Measurements from ENCODE around the gene FRYL.

Gene FRYL

DNA sequence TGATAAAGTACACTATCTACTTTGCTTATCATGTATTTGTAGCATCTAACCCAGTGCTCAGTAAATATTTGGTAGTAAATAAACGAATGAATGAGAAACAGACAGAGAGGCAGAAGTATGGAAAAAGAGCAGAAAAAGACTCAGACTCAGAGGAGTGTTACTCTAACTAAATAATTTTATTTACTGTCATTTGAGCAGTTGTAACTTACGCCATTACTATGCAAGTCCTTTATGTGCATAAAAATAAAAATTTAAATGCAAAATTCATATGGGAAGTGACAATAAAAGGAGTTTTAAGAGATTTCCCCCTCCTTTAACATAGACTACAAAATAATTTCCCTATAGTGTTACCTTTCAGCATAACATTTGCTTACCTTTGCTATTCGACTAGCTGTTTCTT, 240.5 kb downstream of the FRYL start:
- TF ChIP-seq, protein P1, sequence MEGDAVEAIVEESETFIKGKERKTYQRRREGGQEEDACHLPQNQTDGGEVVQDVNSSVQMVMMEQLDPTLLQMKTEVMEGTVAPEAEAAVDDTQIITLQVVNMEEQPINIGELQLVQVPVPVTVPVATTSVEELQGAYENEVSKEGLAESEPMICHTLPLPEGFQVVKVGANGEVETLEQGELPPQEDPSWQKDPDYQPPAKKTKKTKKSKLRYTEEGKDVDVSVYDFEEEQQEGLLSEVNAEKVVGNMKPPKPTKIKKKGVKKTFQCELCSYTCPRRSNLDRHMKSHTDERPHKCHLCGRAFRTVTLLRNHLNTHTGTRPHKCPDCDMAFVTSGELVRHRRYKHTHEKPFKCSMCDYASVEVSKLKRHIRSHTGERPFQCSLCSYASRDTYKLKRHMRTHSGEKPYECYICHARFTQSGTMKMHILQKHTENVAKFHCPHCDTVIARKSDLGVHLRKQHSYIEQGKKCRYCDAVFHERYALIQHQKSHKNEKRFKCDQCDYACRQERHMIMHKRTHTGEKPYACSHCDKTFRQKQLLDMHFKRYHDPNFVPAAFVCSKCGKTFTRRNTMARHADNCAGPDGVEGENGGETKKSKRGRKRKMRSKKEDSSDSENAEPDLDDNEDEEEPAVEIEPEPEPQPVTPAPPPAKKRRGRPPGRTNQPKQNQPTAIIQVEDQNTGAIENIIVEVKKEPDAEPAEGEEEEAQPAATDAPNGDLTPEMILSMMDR (IDR thresholded peaks at IDR 0.05; ENCODE audit: low read length, missing control alignments) = no peak
- no peak overlapping the region for H3K4me3 ChIP-seq (replicated peaks; ENCODE audit: low read depth, low read length)
- no peak for DNase-seq (ENCODE audit: low read depth)

DNA sequence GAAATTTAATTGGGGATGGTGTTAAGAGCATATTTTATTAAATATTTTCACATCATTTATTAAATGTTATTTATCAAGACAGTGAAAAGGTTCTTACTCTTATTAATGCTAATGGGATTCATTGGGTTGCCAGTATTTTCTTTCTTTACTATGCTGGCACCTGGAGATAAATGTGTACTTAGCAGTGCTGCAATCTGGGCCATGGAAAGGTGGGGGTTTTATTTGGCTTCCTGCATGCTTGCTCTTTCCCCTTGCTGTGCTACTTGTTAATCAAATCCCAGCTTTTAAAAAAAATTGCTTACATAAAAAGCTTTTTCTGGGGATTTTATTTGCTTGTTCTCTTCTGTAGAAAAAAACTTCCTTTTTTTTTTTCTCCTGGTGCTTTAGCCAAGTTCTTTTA, 241.7 kb downstream of the FRYL start:
- no peak overlapping the region for H3K4me3 ChIP-seq (replicated peaks; ENCODE audit: low read depth, low read length)
- TF ChIP-seq, protein P1 (IDR thresholded peaks at IDR 0.05; ENCODE audit: low read length, missing control alignments) = no peak
- DNase-seq (ENCODE audit: low read depth) = no peak

DNA sequence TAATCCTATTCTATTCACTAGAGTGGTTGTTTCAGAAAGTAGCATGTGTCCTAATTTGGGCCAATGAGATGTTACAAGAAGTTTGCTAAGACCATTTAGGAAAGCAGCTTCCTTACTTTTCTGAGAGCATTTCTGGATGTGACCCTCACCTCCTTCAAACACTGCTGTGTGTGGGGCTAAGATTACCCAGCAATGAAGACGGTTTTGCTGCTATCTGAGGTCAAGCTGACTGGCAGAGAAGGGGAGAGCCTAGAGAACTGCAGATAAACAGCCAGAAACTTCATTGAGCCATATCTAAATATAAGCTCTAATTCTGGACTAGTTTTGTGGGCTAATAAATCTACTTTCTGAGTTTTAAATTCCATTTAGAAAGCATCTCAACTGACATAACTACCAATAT, 253.7 kb downstream of the FRYL start:
- no peak for DNase-seq (ENCODE audit: low read depth)
- no peak overlapping the region for H3K4me3 ChIP-seq (replicated peaks; ENCODE audit: low read depth, low read length)
- TF ChIP-seq, protein P1 (IDR thresholded peaks at IDR 0.05; ENCODE audit: low read length, missing control alignments) = no peak

DNA sequence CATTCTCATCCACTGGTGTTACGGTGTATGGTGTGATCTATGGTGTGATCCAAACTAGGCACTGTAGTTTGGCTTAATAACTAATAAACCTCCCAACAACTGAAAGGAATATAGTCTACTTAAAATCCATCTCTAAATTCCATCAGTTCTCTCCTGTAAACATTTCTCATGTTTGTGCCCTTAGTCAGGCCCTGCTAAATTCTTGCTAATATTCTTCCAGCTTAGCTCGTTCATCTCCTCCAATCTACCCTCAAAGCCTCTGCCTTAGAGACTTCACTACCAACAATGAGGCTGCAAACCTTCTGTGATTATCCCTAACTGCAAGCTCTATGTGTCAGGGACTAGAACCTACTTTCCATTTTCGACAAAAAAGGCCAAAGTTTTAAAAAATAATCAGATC, 261.9 kb downstream of the FRYL start:
- TF ChIP-seq, protein P1 (IDR thresholded peaks at IDR 0.05; ENCODE audit: low read length, missing control alignments) = no peak
- no peak for DNase-seq (ENCODE audit: low read depth)
- H3K4me3 ChIP-seq (replicated peaks; ENCODE audit: low read depth, low read length) = no peak overlapping the region

DNA sequence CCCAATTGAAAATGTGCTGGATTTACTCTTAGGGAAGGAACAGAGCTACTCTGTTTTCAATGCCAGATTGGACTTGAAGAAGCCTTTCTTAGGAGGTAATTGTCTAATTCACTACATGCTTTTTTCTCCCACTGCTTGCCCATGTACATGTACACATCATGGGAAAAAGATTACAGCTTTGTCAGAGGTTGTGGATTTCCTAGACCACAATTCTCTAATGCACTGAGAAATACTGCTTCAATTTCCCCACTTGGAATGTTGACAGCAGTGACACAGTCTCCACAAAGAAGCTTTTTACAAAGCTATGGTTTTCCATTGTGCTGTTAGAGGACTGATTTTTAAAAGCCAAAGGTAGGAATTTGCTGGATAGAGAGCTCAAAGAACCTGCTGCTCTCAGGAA, 270.5 kb downstream of the FRYL start:
- no peak for DNase-seq (ENCODE audit: low read depth)
- H3K4me3 ChIP-seq (replicated peaks; ENCODE audit: low read depth, low read length) = no peak overlapping the region
- TF ChIP-seq, protein P1 (IDR thresholded peaks at IDR 0.05; ENCODE audit: low read length, missing control alignments) = no peak

DNA sequence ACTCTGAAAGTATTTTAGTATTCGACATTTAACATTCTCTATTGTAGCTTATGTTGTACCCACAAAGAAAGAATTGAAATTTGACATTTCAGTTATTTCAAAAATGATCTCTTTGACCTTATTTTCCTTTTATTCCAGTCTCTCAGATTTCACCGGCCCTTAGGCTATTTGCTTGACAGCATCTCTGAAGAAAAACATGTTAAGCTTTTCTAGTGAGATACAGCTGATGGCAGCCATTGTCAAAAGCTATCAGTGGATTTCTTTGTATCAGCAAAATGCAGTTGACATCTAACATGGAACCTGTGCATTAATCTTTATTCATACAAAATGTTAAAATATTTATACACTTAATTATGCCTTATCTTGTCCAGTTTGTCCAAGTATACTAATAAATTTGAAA, 273.4 kb downstream of the FRYL start:
- DNase-seq (ENCODE audit: low read depth) = no peak
- TF ChIP-seq, protein P1 (IDR thresholded peaks at IDR 0.05; ENCODE audit: low read length, missing control alignments) = no peak
- no peak overlapping the region for H3K4me3 ChIP-seq (replicated peaks; ENCODE audit: low read depth, low read length)

DNA sequence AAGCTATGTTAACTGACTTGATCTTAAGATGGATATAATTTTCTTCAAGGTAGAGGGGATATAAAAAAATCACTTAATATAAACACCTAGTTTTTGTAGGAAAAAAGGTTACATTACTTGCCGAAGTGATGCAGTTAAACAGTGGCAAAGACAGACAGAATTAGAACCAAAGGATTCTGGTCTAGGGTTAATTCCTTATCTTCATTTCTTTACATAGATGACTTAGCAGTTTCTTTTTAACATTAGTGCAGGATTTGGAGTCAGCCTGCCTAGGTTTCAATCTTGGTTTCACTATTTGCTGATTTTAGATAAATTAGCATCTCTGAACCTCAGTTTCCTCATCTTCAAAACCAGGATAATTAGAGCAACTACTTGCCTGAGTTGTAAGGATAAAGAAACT, 275.7 kb downstream of the FRYL start:
- H3K4me3 ChIP-seq (replicated peaks; ENCODE audit: low read depth, low read length) = no peak overlapping the region
- TF ChIP-seq, protein P1 (IDR thresholded peaks at IDR 0.05; ENCODE audit: low read length, missing control alignments) = no peak
- no peak for DNase-seq (ENCODE audit: low read depth)

All from fibroblast of pulmonary artery (primary cell).